MM.1S (cell line): ENCODE data around the gene FGFR2.

Source experiments
- EZH2 ChIP-seq: fragments of 300-600 bp; sonication (generic); optimal IDR thresholded peaks from 2 replicates; pipeline ENCODE3; 2017; ENCODE audit warnings: low read depth, mild to moderate bottlenecking, antibody characterized with exemption, low read length, mixed read lengths
- TF ChIP-seq, protein P1 (sequence below): fragments of 300-600 bp; sonication (generic); IDR thresholded peaks from 2 replicates; pipeline ENCODE4 v1.5.1; 2016; ENCODE audit warnings: antibody characterized with exemption, low read length, mixed read lengths

DNA sequence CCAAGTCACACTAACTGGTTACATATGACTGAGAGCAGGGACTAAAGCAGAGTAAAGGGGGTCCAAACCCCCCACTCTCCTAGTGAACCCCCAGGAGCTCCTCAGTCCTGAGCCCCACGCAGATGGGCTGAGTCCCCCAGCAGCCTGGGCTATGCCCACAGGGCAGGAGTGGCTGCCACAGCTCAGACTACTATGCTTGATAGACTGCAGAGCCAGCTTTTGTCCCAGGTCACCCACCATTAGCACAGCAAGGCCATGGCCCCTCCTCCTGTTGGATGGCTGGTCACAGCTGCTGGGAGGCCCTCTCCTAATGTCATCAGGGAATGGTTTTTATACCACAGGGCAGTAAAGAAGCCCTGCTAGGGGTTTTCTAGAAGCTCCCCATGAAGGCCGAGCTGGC lies 46.3 kb upstream of the FGFR2 start:
- TF ChIP-seq, protein P1, sequence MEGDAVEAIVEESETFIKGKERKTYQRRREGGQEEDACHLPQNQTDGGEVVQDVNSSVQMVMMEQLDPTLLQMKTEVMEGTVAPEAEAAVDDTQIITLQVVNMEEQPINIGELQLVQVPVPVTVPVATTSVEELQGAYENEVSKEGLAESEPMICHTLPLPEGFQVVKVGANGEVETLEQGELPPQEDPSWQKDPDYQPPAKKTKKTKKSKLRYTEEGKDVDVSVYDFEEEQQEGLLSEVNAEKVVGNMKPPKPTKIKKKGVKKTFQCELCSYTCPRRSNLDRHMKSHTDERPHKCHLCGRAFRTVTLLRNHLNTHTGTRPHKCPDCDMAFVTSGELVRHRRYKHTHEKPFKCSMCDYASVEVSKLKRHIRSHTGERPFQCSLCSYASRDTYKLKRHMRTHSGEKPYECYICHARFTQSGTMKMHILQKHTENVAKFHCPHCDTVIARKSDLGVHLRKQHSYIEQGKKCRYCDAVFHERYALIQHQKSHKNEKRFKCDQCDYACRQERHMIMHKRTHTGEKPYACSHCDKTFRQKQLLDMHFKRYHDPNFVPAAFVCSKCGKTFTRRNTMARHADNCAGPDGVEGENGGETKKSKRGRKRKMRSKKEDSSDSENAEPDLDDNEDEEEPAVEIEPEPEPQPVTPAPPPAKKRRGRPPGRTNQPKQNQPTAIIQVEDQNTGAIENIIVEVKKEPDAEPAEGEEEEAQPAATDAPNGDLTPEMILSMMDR, result no peak
- no peak for TF ChIP-seq EZH2
